ENCODE results near the gene DEFB132. TPM values are rescaled to one million over a fixed set of nuclear protein-coding genes. Genes with fewer than 3 reads are reported as not detected.

The DEFB132 gene
- total and polyA plus RNA-seq, 4 experiments from 2014 or later, result not detected

DNA sequence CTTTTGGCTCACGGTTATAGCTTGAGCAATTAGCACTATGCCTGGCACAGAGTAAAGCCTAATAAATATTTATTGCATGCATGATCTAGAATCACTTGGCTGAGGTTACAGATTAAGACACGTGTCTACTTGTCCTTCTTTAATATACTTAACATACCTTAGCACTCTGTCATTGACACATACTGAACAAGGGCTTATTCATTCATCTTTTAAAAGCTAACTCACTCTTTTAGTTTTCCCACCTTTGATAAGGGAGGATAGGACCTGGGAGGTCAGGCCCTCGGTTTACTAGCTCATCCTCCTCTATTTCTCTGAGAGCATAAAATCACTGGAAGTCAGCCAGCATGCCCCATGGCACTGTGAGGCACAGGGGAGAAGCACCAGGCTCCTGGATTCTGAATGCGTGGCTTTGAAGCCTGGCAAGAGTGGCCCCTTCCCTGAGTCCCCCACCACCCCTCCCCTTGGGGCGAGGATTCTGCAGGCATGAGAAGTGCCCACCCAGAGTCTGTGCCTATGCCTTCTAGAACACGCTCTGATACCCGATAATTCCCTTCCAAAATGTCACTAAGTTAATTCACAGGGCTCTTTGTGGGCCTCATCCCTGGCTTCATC is 51.0 kb downstream of the DEFB132 start:
- Mint-ChIP-seq H3K36me3 (no peaks in the 10 kb centered on the region), H3K4me3 (no peak overlapping the region), H3K27ac (peak overlapping the region in 1 of 7 donors; percentile 9), H3K9me3 (peaks cover 0 to 3% (median 0%) of the 10 kb centered on the region in 8 donors), H3K4me1 (peaks cover 10 to 12% (median 10%) of the 10 kb centered on the region in 4 donors), H3K27me3 (peaks cover 0 to 1% of the 10 kb centered on the region in 2 donors)
- Histone ChIP-seq H3K27me3 (ENCODE audit: insufficient read depth, low read length) (no peaks in the 10 kb centered on the region), H3K9me3 (ENCODE audit: control insufficient read depth in 1 of 2, low read length in 2 of 2) (no peaks in the 10 kb centered on the region), H3K4me3 (ENCODE audit: low read length in 2 of 2) (no peak overlapping the region), H3K27ac (ENCODE audit: low read depth, low read length) (no peak overlapping the region), H3K36me3 (ENCODE audit: insufficient read depth, low read length) (no peaks in the 10 kb centered on the region), H3K4me1 (ENCODE audit: insufficient read depth, low read length) (peaks cover 12% of the 10 kb centered on the region)
- DNase-seq, result no peak
- CTCF ChIA-PET (ENCODE audit: partially characterized antibody), result interaction anchor here (3.9 kb wide), 1 partner anchor 22 kb away, joined by 12 read pairs; no protein-coding TSS in a partner anchor
- POLR2A ChIA-PET (ENCODE audit: partially characterized antibody), result interaction anchor here (2.6 kb wide), 1 partner anchor 11 kb away, joined by 11 read pairs; the partner anchor contains the start of gene ZCCHC3
- intact Hi-C loops (cut with micrococcal nuclease), result no loop called here

DNA sequence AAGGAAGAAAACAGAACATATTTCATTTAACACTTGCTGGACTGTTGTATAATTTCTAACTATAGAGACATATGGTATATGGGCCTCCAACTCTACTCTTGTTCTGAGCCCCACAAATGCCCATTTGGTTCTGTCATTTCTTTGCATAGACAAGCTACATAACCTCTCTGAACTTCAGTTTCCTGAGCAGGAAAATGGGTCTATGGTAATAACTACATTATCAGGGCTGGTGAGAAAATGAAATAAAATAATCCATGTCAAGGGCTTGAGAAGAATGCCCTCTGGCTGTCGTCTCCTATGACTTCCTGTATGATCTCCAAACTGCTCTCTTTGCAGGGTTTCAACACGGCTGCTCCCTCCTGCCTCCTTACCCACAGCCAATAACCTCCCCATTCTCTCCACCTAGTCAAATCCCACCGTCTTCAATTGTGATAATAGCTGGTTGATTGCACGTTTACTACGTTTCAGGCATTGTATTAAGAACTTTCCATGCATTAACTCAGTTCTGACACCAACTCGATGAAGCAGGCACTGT is 51.8 kb downstream of the DEFB132 start:
- H3K27ac ChIP-seq (ENCODE audit: low read depth, low read length), result no peak overlapping the region
- CTCF ChIA-PET (ENCODE audit: partially characterized antibody), result interaction anchor here (3.9 kb wide), 1 partner anchor 21 kb away, joined by 12 read pairs; no protein-coding TSS in a partner anchor
- H3K27me3 Mint-ChIP-seq, result peaks cover 0 to 1% of the 10 kb centered on the region in 2 donors
- peaks cover 12% of the 10 kb centered on the region for H3K4me1 ChIP-seq (ENCODE audit: insufficient read depth, low read length)
- H3K9me3 Mint-ChIP-seq, result peaks cover 0 to 3% (median 0%) of the 10 kb centered on the region in 8 donors
- POLR2A ChIA-PET (ENCODE audit: partially characterized antibody), result interaction anchor here (1.4 to 2.6 kb wide), 2 partner anchors 12 to 15 kb away, joined by 8 to 11 read pairs; partner anchors contain the start of genes SOX12 and ZCCHC3
- H3K36me3 Mint-ChIP-seq, result no peaks in the 10 kb centered on the region
- peaks cover 10 to 12% (median 10%) of the 10 kb centered on the region in 4 donors for H3K4me1 Mint-ChIP-seq
- no peak overlapping the region for H3K4me3 ChIP-seq (ENCODE audit: low read length in 2 of 2)
- peak overlapping the region in 6 of 8 donors; percentile 1 to 57 (median 16) for H3K4me3 Mint-ChIP-seq
- intact Hi-C loops (cut with micrococcal nuclease), result no loop called here
- no peaks in the 10 kb centered on the region for H3K9me3 ChIP-seq (ENCODE audit: control insufficient read depth in 1 of 2, low read length in 2 of 2)
- no peak for DNase-seq
- no peaks in the 10 kb centered on the region for H3K27me3 ChIP-seq (ENCODE audit: insufficient read depth, low read length)
- H3K27ac Mint-ChIP-seq, result peak overlapping the region in 5 of 7 donors; percentile 1 to 80 (median 5)
- no peaks in the 10 kb centered on the region for H3K36me3 ChIP-seq (ENCODE audit: insufficient read depth, low read length)

DNA sequence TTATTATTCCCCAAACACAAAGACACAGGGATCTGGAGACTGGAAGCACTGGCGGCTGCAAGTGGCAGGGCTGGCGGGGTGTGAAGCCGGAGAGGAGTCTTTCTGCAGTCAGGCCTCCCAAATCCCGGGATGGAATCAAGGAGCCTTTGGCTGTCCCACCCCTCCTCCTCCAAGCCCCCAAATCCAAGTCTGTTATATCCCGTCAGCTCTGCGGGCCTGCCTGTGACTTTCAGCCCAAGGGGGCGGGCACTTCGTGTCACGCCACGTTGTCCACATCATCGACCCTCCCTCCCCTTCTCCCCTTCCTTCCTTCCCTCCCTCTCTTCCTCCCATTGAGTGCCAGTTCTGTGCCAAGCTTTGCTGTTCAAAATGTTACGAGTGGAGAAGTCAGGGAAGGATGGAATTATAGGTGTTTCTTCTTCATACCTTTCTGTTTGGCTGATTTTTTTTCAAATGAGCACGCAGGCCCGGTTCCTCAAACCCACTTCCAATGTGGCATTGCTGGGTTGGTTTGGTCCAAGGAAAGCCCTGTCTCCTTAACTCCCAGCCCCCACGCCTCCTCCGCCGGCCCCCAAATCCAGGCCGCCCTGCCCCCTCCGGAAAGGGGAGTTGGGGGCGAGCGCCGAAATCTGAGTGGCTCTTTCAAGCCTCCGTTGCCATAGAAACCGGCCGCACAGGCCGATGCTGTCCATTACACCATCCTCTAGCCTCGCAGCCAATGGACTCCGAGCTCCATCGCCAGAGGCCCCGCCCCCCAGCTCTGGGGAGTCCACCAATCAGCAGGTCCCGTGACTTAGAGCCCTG is 52.5 kb downstream of the DEFB132 start:
- peak overlapping the region; percentile 49 to 78 (median 68) for H3K4me3 Mint-ChIP-seq
- ChIA-PET CTCF (ENCODE audit: partially characterized antibody) (interaction anchor here (3.9 kb wide), 1 partner anchor 21 kb away, joined by 12 read pairs; no protein-coding TSS in a partner anchor), POLR2A (ENCODE audit: partially characterized antibody) (interaction anchor here (1.4 to 2.6 kb wide), 2 partner anchors 12 to 14 kb away, joined by 8 to 11 read pairs; partner anchors contain the start of genes SOX12 and ZCCHC3)
- peaks cover 0 to 3% (median 0%) of the 10 kb centered on the region in 8 donors for H3K9me3 Mint-ChIP-seq
- no peaks in the 10 kb centered on the region for H3K9me3 ChIP-seq (ENCODE audit: control insufficient read depth in 1 of 2, low read length in 2 of 2)
- no peaks in the 10 kb centered on the region for H3K36me3 Mint-ChIP-seq
- peaks cover 12% of the 10 kb centered on the region for H3K4me1 ChIP-seq (ENCODE audit: insufficient read depth, low read length)
- peaks cover 0 to 1% of the 10 kb centered on the region in 2 donors for H3K27me3 Mint-ChIP-seq
- no peak overlapping the region for H3K27ac ChIP-seq (ENCODE audit: low read depth, low read length)
- peak overlapping the region in 5 of 7 donors; percentile 36 to 80 (median 49) for H3K27ac Mint-ChIP-seq
- H3K36me3 ChIP-seq (ENCODE audit: insufficient read depth, low read length), result no peaks in the 10 kb centered on the region
- H3K4me3 ChIP-seq (ENCODE audit: low read length in 2 of 2), result no peak overlapping the region
- DNase-seq, result peak; percentile 56 to 74 (median 59)
- no peaks in the 10 kb centered on the region for H3K27me3 ChIP-seq (ENCODE audit: insufficient read depth, low read length)
- peaks cover 10 to 12% (median 10%) of the 10 kb centered on the region in 4 donors for H3K4me1 Mint-ChIP-seq
- intact Hi-C loops (cut with micrococcal nuclease), result no loop called here

DNA sequence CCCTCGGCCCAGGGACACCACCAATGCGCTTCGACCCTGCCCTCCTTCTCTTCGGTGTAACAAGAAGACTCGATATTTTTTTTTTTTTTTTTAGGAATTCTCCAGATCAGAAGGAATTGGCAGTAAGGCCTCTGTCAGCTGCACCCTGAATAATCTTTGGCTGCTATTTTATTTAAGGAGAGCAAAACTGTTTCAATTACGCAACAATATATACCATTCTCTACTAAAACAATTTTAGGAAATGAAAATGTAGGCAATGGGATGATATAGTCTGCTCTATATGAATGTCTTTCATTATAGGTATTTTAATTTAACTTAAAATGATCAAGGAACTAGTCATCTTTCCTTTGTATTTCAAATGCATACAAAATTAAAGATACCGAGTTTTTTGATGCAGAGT is 53.1 kb downstream of the DEFB132 start:
- no peak overlapping the region for H3K27ac ChIP-seq (ENCODE audit: low read depth, low read length)
- Mint-ChIP-seq H3K4me1 (peaks cover 10 to 12% (median 10%) of the 10 kb centered on the region in 4 donors), H3K9me3 (peaks cover 0 to 3% (median 0%) of the 10 kb centered on the region in 8 donors), H3K27ac (peak overlapping the region in 3 of 7 donors; percentile 44 to 80 (median 49)), H3K4me3 (peak overlapping the region in 7 of 8 donors; percentile 56 to 78 (median 68)), H3K27me3 (peaks cover 0 to 1% of the 10 kb centered on the region in 2 donors), H3K36me3 (no peaks in the 10 kb centered on the region)
- no peaks in the 10 kb centered on the region for H3K36me3 ChIP-seq (ENCODE audit: insufficient read depth, low read length)
- DNase-seq, result no peak
- intact Hi-C loops (cut with micrococcal nuclease), result no loop called here
- no peaks in the 10 kb centered on the region for H3K9me3 ChIP-seq (ENCODE audit: control insufficient read depth in 1 of 2, low read length in 2 of 2)
- H3K27me3 ChIP-seq (ENCODE audit: insufficient read depth, low read length), result no peaks in the 10 kb centered on the region
- ChIA-PET POLR2A (ENCODE audit: partially characterized antibody) (interaction anchor here (1.4 to 2.6 kb wide), 2 partner anchors 13 to 14 kb away, joined by 8 to 11 read pairs; partner anchors contain the start of genes SOX12 and ZCCHC3), CTCF (ENCODE audit: partially characterized antibody) (interaction anchor here (3.9 kb wide), 1 partner anchor 20 kb away, joined by 12 read pairs; no protein-coding TSS in a partner anchor)
- H3K4me1 ChIP-seq (ENCODE audit: insufficient read depth, low read length), result peaks cover 12% of the 10 kb centered on the region
- H3K4me3 ChIP-seq (ENCODE audit: low read length in 2 of 2), result no peak overlapping the region

Other genes with a start within 250 kb of the DEFB132 start
- not detected for gene DEFB125, start 170.1 kb upstream of the DEFB132 start, total RNA-seq
- not detected for gene DEFB125, start 170.1 kb upstream of the DEFB132 start, polyA plus RNA-seq
- gene DEFB126, start 115.1 kb upstream of the DEFB132 start, total RNA-seq, result not detected
- gene DEFB126, start 115.1 kb upstream of the DEFB132 start, polyA plus RNA-seq, result not detected
- not detected for gene DEFB127, start 100.3 kb upstream of the DEFB132 start, total RNA-seq
- not detected for gene DEFB127, start 100.3 kb upstream of the DEFB132 start, polyA plus RNA-seq
- gene DEFB128, start 68.0 kb upstream of the DEFB132 start, total RNA-seq, result not detected
- gene DEFB128, start 68.0 kb upstream of the DEFB132 start, polyA plus RNA-seq, result not detected
- gene DEFB129, start 30.5 kb upstream of the DEFB132 start, total RNA-seq, result not detected
- not detected for gene DEFB129, start 30.5 kb upstream of the DEFB132 start, polyA plus RNA-seq
- 1 to 10 TPM; 1.8 to 2.5 TPM for gene C20orf96, start 33.0 kb downstream of the DEFB132 start, total RNA-seq
- under 1 TPM; 0.25 to 0.39 TPM for gene C20orf96, start 33.0 kb downstream of the DEFB132 start, polyA plus RNA-seq
- 10 to 100 TPM; 27.9 to 29.8 TPM for gene ZCCHC3, start 39.8 kb downstream of the DEFB132 start, total RNA-seq
- 10 to 100 TPM in 1 of 2 donors, 1 to 10 TPM in 1; 5.8 to 12.2 TPM for gene ZCCHC3, start 39.8 kb downstream of the DEFB132 start, polyA plus RNA-seq
- gene SOX12, start 67.8 kb downstream of the DEFB132 start, total RNA-seq, result 1 to 10 TPM; 4.7 to 5.0 TPM
- gene SOX12, start 67.8 kb downstream of the DEFB132 start, polyA plus RNA-seq, result under 1 TPM; 0.08 to 0.69 TPM
- gene NRSN2, start 89.4 kb downstream of the DEFB132 start, total RNA-seq, result 1 to 10 TPM in 1 of 2 experiments, under 1 TPM in 1; 0.52 to 1.1 TPM
- gene NRSN2, start 89.4 kb downstream of the DEFB132 start, polyA plus RNA-seq, result 1 to 10 TPM in 1 of 2 donors, not detected in 1; 1.3 TPM
- gene TRIB3, start 123.0 kb downstream of the DEFB132 start, total RNA-seq, result 1 to 10 TPM; 7.2 to 8.1 TPM
- 10 to 100 TPM in 1 of 2 donors, 1 to 10 TPM in 1; 8.7 to 12.4 TPM for gene TRIB3, start 123.0 kb downstream of the DEFB132 start, polyA plus RNA-seq
- 100 to 1,000 TPM; 109 to 118 TPM for gene RBCK1, start 150.6 kb downstream of the DEFB132 start, total RNA-seq
- gene RBCK1, start 150.6 kb downstream of the DEFB132 start, polyA plus RNA-seq, result 10 to 100 TPM; 75.2 to 84.4 TPM
- 10 to 100 TPM; 42.1 to 42.9 TPM for gene TBC1D20, start 204.8 kb downstream of the DEFB132 start, total RNA-seq
- gene TBC1D20, start 204.8 kb downstream of the DEFB132 start, polyA plus RNA-seq, result 10 to 100 TPM; 19.3 to 22.8 TPM

Data from CD4-positive, alpha-beta memory T cell (primary cell).